Coronary artery (tissue), 2 donors: Measurements from ENCODE around the gene TRIP12.

Source experiments
- DNase-seq: peaks from one replicate; pipeline ENCODE4 v3.0.0-alpha.2; 2017; ENCODE audit warnings: low spot score
- H3K27ac ChIP-seq, 2 donors: fragments of 200-600 bp; sonication (generic); one replicate each; pipeline ENCODE4 v1.5.1; 2016 to 2019
- H3K4me3 ChIP-seq: fragments of 200-600 bp; sonication (generic); 2 replicates; pipeline ENCODE4 v1.5.1; 2016; ENCODE audit warnings: mild to moderate bottlenecking, moderate library complexity
- CTCF ChIP-seq: fragments of 200-600 bp; sonication (generic); IDR thresholded peaks from one replicate; pipeline ENCODE4 v1.5.1; 2019; ENCODE audit warnings: antibody characterized with exemption

The TRIP12 gene

GRCh38 chr2:229952256-229952835 lies 30.5 kb upstream of the TRIP12 start:
- H3K4me3 ChIP-seq, result no peak overlapping the region
- TF ChIP-seq CTCF, result no peak
- H3K27ac ChIP-seq, result no peak overlapping the region
- DNase-seq, result no peak

- Histone ChIP-seq H3K4me3 (no peak overlapping the region), H3K27ac (no peak overlapping the region)
- DNase-seq, result no peak
- TF ChIP-seq CTCF, result no peak
These were observed 25.7 kb upstream of the TRIP12 start for GRCh38 chr2:229947544-229947943.

- no peak for DNase-seq
- no peak for TF ChIP-seq CTCF
- Histone ChIP-seq H3K4me3 (no peak overlapping the region), H3K27ac (no peak overlapping the region)
These were observed 24.2 kb upstream of the TRIP12 start for GRCh38 chr2:229945975-229946374.

GRCh38 chr2:229943770-229944449 lies 22.1 kb upstream of the TRIP12 start:
- no peak for DNase-seq
- H3K4me3 ChIP-seq, result no peak overlapping the region
- H3K27ac ChIP-seq, result no peak overlapping the region
- TF ChIP-seq CTCF, result no peak

- H3K27ac ChIP-seq, result no peak overlapping the region
- TF ChIP-seq CTCF, result no peak
- no peak for DNase-seq
These were observed 21.4 kb upstream of the TRIP12 start for GRCh38 chr2:229943171-229943570.

GRCh38 chr2:229942671-229943070 lies 20.9 kb upstream of the TRIP12 start:
- no peak for TF ChIP-seq CTCF
- DNase-seq, result no peak
- no peak overlapping the region for H3K4me3 ChIP-seq
- H3K27ac ChIP-seq, result no peak overlapping the region

More at GRCh38 chr2:229943171-229943570, 21.4 kb upstream of the TRIP12 start:
- no peak overlapping the region for H3K4me3 ChIP-seq

GRCh38 chr2:229937537-229937936 lies 15.7 kb upstream of the TRIP12 start:
- H3K4me3 ChIP-seq, result no peak overlapping the region
- no peak for DNase-seq
- no peak for TF ChIP-seq CTCF
- no peak overlapping the region for H3K27ac ChIP-seq
